Heart left ventricle (tissue), 13 donors: Measurements from ENCODE around the gene DRC7.

ENCODE experiments used
- CTCF ChIP-seq, 12 donors: fragments of 200-600 bp; sonication (generic) in 4 of 12; IDR thresholded peaks; one replicate each; pipeline versions ENCODE4 v1.5.0 to v1.8.0; 2018 to 2022; ENCODE audit warnings: antibody characterized with exemption in 12 of 12, mild to moderate bottlenecking in 5 of 12
- POLR2A ChIP-seq, 2 donors: fragments of 450-650 bp; IDR thresholded peaks; one replicate each; pipeline ENCODE4 v1.6.1; 2017; ENCODE audit warnings: antibody characterized with exemption in 2 of 2, mild to moderate bottlenecking in 2 of 2, moderate library complexity in 2 of 2
- donor health status: ischemic (EF 13 %, LVEDD 7.1; RV severe dilation, severe dysfunction).
- donor health status: DM: no; HTN: yes; CAD: no.
- donor health status: DM: no; HTN: no; CAD: no.
- donor health status: ischemic (EF 25% LVEDD 6.9; RV normal size, moderate dysfunction).
- donor health status: ischemic (EF 25% LVEDD 5.7; RV mildly dilated, moderate dysfunction).
- donor health status: ischemic (EF 35%, LVEDD 5.7; RV mildly dilated, moderate dysfunction).
- donor health status: nonischemic (EF 11% LVEDD 7.7; RV severe dilation, severe dysfunction).
- donor health status: DM: yes; HTN: yes; CAD: no.
- donor health status: PGD.
- donor health status: ischemic (EF 29% LVEDD 5.4; RV normal size, mild dysfunction).
- donor health status: nonischemic (EF 23%, LVEDD 6.1; RV moderate dilation, normal function).

- TF ChIP-seq CTCF (IDR thresholded peaks at IDR 0.05) (no peak), POLR2A (IDR thresholded peaks at IDR 0.05) (no peak)
Measured at GRCh38 chr16:57664662-57665025, 30.0 kb upstream of the DRC7 start.
